ENCODE results near the gene IKZF3.
"Not testable (repeated sequence)": the region's sequence is repeated elsewhere in the genome, so short reads cannot be mapped to it uniquely, and the experiment has no call there.

The IKZF3 gene

GRCh38 chr17:39753514-39754160 is 110.5 kb downstream of the IKZF3 start:
- DNase-seq: peak; percentile 51

GRCh38 chr17:39752241-39752881 is 111.8 kb downstream of the IKZF3 start:
- DNase-seq: no peak

- no peak for DNase-seq
Observed at GRCh38 chr17:39751637-39752036, 112.5 kb downstream of the IKZF3 start.

GRCh38 chr17:39751016-39751543 is 113.0 kb downstream of the IKZF3 start:
- no peak for DNase-seq

GRCh38 chr17:39750131-39751015 is 113.7 kb downstream of the IKZF3 start:
- DNase-seq: no peak

- DNase-seq: not testable (repeated sequence)
Observed at GRCh38 chr17:39748444-39749034, 115.6 kb downstream of the IKZF3 start.

GRCh38 chr17:39747745-39748144 is 116.4 kb downstream of the IKZF3 start:
- no peak for DNase-seq

GRCh38 chr17:39746145-39746461 is 118.0 kb downstream of the IKZF3 start:
- DNase-seq: no peak

GRCh38 chr17:39745335-39746144 is 118.6 kb downstream of the IKZF3 start:
- DNase-seq: no peak

- DNase-seq: no peak
Observed at GRCh38 chr17:39744836-39745215, 119.3 kb downstream of the IKZF3 start.

- no peak for DNase-seq
Observed at GRCh38 chr17:39744075-39744835, 119.9 kb downstream of the IKZF3 start.

- DNase-seq: no peak
Observed at GRCh38 chr17:39742856-39743436, 121.2 kb downstream of the IKZF3 start.

- no peak for DNase-seq
Observed at GRCh38 chr17:39742126-39742855, 121.8 kb downstream of the IKZF3 start.

GRCh38 chr17:39740357-39741111 is 123.6 kb downstream of the IKZF3 start:
- no peak for DNase-seq

GRCh38 chr17:39739885-39740356 is 124.2 kb downstream of the IKZF3 start:
- no peak for DNase-seq

GRCh38 chr17:39738983-39739884 is 124.9 kb downstream of the IKZF3 start:
- no peak for DNase-seq

GRCh38 chr17:39738568-39738901 is 125.6 kb downstream of the IKZF3 start:
- DNase-seq: no peak

GRCh38 chr17:39737760-39738567 is 126.1 kb downstream of the IKZF3 start, which contains the start of gene GRB7:
Gene GRB7 (plus strand): TSS chr17:39737938. CDS start chr17:39742302, 4,364 bp downstream.
- DNase-seq: no peak

Data from midbrain (tissue), 1 donor.